Liver (tissue), 3 donors: Measurements from ENCODE around the gene MOGAT3.

Source experiments
- EGR1 ChIP-seq, 2 donors: IDR thresholded peaks; 2 replicates each; pipeline ENCODE4 v1.6.1; 2016 to 2018; ENCODE audit warnings: antibody characterized with exemption in 2 of 2, low read depth in 2 of 2
- FOXA1 ChIP-seq: IDR thresholded peaks from 2 replicates; pipeline ENCODE4 v1.6.1; 2016; ENCODE audit warnings: antibody characterized with exemption
- RAD21 ChIP-seq, 2 donors: IDR thresholded peaks; 2 replicates each; pipeline ENCODE4 v1.6.1; 2016; ENCODE audit warnings: antibody characterized with exemption in 2 of 2, mild to moderate bottlenecking in 2 of 2
- TAF1 ChIP-seq: conservative IDR thresholded peaks from 2 replicates; pipeline ENCODE4 v1.6.1; 2016; ENCODE audit warnings: antibody characterized with exemption, mild to moderate bottlenecking
- YY1 ChIP-seq: IDR thresholded peaks from 2 replicates; pipeline ENCODE4 v1.6.1; 2016; ENCODE audit warnings: antibody characterized with exemption, mild to moderate bottlenecking
- TF ChIP-seq, protein P1 (sequence below): fragments of 150-350 bp; IDR thresholded peaks from 2 replicates; pipeline ENCODE4 v1.5.1; 2017; ENCODE audit warnings: improper control_type of control experiment, low read depth, low read length; ENCODE audit not compliant: missing input control
- TF ChIP-seq, protein P2 (sequence below): IDR thresholded peaks from 2 replicates; pipeline ENCODE4 v1.6.1; 2016; ENCODE audit warnings: antibody characterized with exemption
- TF ChIP-seq, protein P3 (sequence below): IDR thresholded peaks from 2 replicates; pipeline ENCODE4 v1.6.1; 2016; ENCODE audit warnings: antibody characterized with exemption, mild to moderate bottlenecking
- TF ChIP-seq, protein P4 (sequence below): IDR thresholded peaks from 2 replicates; pipeline ENCODE4 v1.6.1; 2016; ENCODE audit warnings: antibody characterized with exemption
- donor health status: healthy.
- donor health status: healthy.

DNA sequence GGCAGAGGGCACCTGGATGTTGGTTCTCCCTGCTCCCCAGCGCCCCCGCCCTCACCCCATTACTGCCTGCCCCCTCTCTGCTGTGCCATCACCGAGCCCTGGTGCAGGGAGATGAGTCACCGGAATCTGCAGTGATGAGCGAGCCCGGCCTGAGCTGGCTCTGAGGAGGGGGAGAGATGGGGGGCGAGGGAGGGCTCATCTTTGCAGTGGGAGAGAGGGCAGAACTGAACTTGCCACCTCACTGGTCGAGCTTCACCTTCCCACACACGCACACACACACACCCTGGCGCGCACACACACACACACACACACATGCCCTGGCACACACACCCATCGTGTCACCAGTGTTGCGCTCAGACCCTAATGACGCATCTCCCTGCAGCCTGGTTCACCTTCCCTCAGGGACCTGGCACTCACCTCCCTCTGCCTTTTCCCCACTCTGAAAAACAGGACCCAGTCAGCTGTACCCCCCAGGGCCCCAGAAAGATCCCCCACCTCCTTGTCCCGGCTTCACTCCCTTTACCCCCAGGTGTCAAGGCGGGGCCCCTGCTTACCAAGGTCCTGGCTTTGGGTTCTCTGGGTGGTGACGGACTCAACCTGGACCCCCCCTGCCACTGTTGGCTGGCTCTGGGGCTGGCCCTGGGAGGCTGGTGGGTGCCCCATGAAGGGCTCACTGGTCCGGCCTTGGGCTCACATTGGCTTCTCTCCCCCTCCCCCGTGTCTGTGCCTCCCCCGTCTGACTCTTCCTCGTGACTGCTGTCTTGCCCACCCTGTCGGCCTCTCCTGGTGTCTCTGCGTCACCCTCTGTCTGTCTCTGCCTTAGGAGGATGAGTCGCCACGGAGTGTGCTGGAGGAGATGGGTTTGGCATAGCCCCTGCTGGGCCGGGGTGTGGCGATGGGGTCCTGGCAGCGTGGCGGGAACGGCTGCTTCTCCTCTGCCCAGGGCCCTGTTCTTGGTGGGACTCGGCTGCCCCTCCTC lies 40.9 kb downstream of the MOGAT3 start:
- TF ChIP-seq, protein P1, sequence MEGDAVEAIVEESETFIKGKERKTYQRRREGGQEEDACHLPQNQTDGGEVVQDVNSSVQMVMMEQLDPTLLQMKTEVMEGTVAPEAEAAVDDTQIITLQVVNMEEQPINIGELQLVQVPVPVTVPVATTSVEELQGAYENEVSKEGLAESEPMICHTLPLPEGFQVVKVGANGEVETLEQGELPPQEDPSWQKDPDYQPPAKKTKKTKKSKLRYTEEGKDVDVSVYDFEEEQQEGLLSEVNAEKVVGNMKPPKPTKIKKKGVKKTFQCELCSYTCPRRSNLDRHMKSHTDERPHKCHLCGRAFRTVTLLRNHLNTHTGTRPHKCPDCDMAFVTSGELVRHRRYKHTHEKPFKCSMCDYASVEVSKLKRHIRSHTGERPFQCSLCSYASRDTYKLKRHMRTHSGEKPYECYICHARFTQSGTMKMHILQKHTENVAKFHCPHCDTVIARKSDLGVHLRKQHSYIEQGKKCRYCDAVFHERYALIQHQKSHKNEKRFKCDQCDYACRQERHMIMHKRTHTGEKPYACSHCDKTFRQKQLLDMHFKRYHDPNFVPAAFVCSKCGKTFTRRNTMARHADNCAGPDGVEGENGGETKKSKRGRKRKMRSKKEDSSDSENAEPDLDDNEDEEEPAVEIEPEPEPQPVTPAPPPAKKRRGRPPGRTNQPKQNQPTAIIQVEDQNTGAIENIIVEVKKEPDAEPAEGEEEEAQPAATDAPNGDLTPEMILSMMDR = no peak
- TF ChIP-seq, protein P2, sequence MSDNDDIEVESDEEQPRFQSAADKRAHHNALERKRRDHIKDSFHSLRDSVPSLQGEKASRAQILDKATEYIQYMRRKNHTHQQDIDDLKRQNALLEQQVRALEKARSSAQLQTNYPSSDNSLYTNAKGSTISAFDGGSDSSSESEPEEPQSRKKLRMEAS = no peak
- TF ChIP-seq TAF1 = no peak
- TF ChIP-seq, protein P3, sequence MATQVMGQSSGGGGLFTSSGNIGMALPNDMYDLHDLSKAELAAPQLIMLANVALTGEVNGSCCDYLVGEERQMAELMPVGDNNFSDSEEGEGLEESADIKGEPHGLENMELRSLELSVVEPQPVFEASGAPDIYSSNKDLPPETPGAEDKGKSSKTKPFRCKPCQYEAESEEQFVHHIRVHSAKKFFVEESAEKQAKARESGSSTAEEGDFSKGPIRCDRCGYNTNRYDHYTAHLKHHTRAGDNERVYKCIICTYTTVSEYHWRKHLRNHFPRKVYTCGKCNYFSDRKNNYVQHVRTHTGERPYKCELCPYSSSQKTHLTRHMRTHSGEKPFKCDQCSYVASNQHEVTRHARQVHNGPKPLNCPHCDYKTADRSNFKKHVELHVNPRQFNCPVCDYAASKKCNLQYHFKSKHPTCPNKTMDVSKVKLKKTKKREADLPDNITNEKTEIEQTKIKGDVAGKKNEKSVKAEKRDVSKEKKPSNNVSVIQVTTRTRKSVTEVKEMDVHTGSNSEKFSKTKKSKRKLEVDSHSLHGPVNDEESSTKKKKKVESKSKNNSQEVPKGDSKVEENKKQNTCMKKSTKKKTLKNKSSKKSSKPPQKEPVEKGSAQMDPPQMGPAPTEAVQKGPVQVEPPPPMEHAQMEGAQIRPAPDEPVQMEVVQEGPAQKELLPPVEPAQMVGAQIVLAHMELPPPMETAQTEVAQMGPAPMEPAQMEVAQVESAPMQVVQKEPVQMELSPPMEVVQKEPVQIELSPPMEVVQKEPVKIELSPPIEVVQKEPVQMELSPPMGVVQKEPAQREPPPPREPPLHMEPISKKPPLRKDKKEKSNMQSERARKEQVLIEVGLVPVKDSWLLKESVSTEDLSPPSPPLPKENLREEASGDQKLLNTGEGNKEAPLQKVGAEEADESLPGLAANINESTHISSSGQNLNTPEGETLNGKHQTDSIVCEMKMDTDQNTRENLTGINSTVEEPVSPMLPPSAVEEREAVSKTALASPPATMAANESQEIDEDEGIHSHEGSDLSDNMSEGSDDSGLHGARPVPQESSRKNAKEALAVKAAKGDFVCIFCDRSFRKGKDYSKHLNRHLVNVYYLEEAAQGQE = no peak
- TF ChIP-seq RAD21 (IDR thresholded peaks at IDR 0.05) = no peak
- TF ChIP-seq YY1 = no peak
- TF ChIP-seq, protein P4, sequence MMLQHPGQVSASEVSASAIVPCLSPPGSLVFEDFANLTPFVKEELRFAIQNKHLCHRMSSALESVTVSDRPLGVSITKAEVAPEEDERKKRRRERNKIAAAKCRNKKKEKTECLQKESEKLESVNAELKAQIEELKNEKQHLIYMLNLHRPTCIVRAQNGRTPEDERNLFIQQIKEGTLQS = no peak
- no peak for TF ChIP-seq EGR1 (IDR thresholded peaks at IDR 0.05; ENCODE audit: low read depth in 2 of 2)
- TF ChIP-seq FOXA1 = no peak
